Glutamatergic neuron (in vitro differentiated cells): ENCODE data around the gene NDUFV1. TPM values are rescaled to one million over a fixed set of nuclear protein-coding genes. Genes with fewer than 3 reads are reported as not detected.
A peak's percentile ranks its signal among the peaks of the same experiment; 100 is the strongest.

Experiments used
- DNase-seq: peaks from one replicate; pipeline ENCODE4 v3.0.0; 2022
- H3K27ac Mint-ChIP-seq: one replicate; pipeline ENCODE4 v1.8.0; 2020; ENCODE audit warnings: mild to moderate bottlenecking, mixed read lengths, inconsistent platforms; ENCODE audit not compliant: unreplicated experiment
- H3K27me3 Mint-ChIP-seq: one replicate; pipeline ENCODE4 v1.8.0; 2020; ENCODE audit warnings: mild to moderate bottlenecking, moderate library complexity, mixed read lengths, inconsistent platforms; ENCODE audit not compliant: unreplicated experiment
- H3K36me3 Mint-ChIP-seq: one replicate; pipeline ENCODE4 v1.8.0; 2020; ENCODE audit warnings: mild to moderate bottlenecking, mixed read lengths, inconsistent platforms; ENCODE audit not compliant: unreplicated experiment
- H3K4me1 Mint-ChIP-seq: one replicate; pipeline ENCODE4 v1.8.0; 2020; ENCODE audit warnings: mild to moderate bottlenecking, low read depth, mixed read lengths, inconsistent platforms; ENCODE audit not compliant: unreplicated experiment
- H3K4me3 Mint-ChIP-seq: one replicate; pipeline ENCODE4 v1.8.0; 2020; ENCODE audit warnings: mild to moderate bottlenecking, mixed read lengths, inconsistent platforms; ENCODE audit not compliant: unreplicated experiment
- H3K9me3 Mint-ChIP-seq: one replicate; pipeline ENCODE4 v1.8.0; 2020; ENCODE audit warnings: mild to moderate bottlenecking, moderate library complexity, mixed read lengths, inconsistent platforms; ENCODE audit not compliant: unreplicated experiment
- total RNA-seq: library from RNA; stranded (reverse); fragmentation: NEBNext Ultra II Directional; extraction: Animal tissue kit (Norgen Biotek cat#: 25700); gene quantifications from one replicate; pipeline ENCODE4 v1.2.1, GENCODE V29; 2021; ENCODE audit not compliant: unreplicated experiment
- TF ChIP-seq, protein P1 (sequence below): fragments of 200-600 bp; sonication (generic); IDR thresholded peaks from one replicate; pipeline ENCODE4 v1.5.0; 2021; ENCODE audit not compliant: partially characterized antibody, unreplicated experiment

The NDUFV1 gene
- total RNA-seq, 1 donor from 2014 or later: 216 TPM

DNA sequence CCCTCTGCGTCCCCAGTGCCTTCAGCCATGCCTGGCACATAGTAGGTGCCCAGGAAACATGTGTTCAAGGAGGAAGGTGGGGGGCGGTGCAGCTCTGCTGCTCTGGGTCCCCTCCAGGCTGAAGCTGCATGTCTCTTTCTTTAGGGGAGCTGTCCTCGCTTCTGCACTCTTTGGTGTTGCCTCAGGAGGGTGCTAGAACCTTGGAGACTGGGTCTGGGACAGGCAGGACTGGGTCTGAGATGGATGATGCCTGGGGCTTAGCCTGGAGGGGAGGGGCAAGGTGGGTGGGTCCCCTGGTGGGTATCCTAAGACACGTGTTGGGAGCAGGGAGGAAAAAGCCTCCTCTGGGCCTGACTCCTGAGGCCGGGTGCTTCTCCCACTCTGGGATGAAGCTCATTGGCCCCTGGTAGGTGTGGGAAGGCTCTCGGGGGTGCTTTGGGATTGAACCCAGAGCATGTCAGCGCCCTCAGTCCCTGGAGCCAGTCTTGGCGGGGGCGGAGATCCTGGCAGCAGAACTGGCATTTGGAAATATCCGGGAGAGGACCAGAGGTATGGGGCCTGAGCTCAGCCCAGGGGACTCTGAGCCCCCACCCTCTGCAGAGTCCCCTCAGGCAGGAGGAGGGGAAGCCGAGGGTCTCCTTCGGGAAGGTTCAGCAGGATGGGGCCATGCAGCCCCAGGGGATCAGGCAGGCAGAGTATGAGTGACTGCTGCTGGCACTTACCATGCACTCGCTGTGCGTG is 29.8 kb upstream of the NDUFV1 start:
- Mint-ChIP-seq H3K9me3 (no peaks in the 10 kb centered on the region), H3K4me1 (peaks cover 5% of the 10 kb centered on the region), H3K27ac (no peak overlapping the region), H3K27me3 (peaks cover 2% of the 10 kb centered on the region), H3K4me3 (no peak overlapping the region), H3K36me3 (no peaks in the 10 kb centered on the region)
- DNase-seq: no peak
- TF ChIP-seq, protein P1, sequence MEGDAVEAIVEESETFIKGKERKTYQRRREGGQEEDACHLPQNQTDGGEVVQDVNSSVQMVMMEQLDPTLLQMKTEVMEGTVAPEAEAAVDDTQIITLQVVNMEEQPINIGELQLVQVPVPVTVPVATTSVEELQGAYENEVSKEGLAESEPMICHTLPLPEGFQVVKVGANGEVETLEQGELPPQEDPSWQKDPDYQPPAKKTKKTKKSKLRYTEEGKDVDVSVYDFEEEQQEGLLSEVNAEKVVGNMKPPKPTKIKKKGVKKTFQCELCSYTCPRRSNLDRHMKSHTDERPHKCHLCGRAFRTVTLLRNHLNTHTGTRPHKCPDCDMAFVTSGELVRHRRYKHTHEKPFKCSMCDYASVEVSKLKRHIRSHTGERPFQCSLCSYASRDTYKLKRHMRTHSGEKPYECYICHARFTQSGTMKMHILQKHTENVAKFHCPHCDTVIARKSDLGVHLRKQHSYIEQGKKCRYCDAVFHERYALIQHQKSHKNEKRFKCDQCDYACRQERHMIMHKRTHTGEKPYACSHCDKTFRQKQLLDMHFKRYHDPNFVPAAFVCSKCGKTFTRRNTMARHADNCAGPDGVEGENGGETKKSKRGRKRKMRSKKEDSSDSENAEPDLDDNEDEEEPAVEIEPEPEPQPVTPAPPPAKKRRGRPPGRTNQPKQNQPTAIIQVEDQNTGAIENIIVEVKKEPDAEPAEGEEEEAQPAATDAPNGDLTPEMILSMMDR: no peak

DNA sequence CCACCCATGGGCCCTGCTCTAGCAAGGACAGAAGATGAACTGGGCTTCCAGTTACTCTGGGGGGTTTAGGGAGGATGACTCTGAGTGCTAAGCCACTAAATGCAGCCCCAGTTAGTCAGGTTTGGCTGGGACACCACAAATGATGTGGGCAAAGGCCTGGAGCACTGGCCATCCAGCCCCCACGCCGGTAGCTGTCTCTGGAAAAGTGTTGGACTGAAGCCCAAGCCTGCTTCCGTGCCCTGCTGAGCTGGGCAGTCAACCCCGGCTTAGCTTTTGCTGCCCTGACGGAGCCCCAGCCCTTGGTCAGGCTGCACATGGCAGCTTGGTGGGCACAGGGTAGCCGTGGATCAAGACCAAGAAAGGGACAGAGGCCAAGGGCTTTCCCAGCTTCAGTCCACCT is 28.8 kb upstream of the NDUFV1 start:
- Mint-ChIP-seq H3K4me1 (peaks cover 12% of the 10 kb centered on the region), H3K27me3 (peaks cover 2% of the 10 kb centered on the region), H3K4me3 (no peak overlapping the region), H3K36me3 (no peaks in the 10 kb centered on the region), H3K27ac (no peak overlapping the region), H3K9me3 (no peaks in the 10 kb centered on the region)
- TF ChIP-seq, protein P1: no peak
- no peak for DNase-seq

DNA sequence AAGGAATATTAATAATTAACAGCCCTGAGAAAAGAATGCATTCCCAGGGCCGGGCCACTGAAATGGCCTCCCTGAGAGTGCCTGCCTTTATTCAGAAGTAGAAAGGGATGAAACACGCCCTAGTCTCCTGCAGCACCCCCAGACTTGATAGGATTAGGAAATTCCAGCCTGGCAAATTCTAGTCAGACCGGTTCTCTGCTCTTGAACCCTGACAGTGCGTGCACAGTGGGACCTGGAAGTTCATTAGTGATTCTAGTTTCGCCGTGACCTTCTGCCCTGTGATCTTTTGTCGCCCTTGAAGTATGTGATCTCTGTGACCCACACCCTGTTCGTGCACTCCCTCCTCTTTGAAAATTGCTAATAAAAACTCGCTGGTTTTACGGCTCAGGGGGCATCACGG is 25.3 kb upstream of the NDUFV1 start:
- Mint-ChIP-seq H3K9me3 (peaks cover 10% of the 10 kb centered on the region), H3K27ac (peak overlapping the region; percentile 78), H3K4me1 (peaks cover 19% of the 10 kb centered on the region), H3K27me3 (peaks cover 10% of the 10 kb centered on the region), H3K4me3 (peak overlapping the region; percentile 75), H3K36me3 (no peaks in the 10 kb centered on the region)
- no peak for DNase-seq
- TF ChIP-seq, protein P1: no peak

DNA sequence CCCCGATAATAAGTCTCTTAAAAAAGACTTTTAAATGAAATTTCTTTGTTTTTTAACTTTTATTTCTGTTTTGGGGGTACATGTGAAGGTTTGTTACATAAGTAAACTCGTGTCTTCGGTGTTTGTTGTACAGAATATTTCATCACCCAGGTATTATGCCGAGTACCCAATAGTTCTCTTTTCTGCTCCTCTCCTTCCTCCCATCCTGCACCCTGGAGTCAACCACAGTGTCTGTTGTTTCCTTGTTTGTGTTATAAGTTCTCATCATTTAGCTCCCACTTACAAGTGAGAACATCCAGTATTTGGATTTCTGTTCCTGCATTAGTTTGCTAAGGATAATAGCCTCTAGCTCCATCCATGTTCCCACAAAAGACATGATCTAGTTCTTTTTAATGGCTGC is 24.7 kb upstream of the NDUFV1 start:
- Mint-ChIP-seq H3K4me1 (peaks cover 19% of the 10 kb centered on the region), H3K36me3 (no peaks in the 10 kb centered on the region), H3K4me3 (peak overlapping the region; percentile 77), H3K27me3 (peaks cover 10% of the 10 kb centered on the region), H3K9me3 (peaks cover 10% of the 10 kb centered on the region), H3K27ac (no peak overlapping the region)
- no peak for DNase-seq
- TF ChIP-seq, protein P1: no peak
